ENCODE measurements around the gene SPATA18.
"Not testable (repeated sequence)": the region's sequence is repeated elsewhere in the genome, so short reads cannot be mapped to it uniquely, and the experiment has no call there.

SPATA18 gene

GRCh38 chr4:52054254-52054653 is 3.1 kb downstream of the SPATA18 start:
- no peak for FAIRE-seq

GRCh38 chr4:52057196-52057595 is 6.1 kb downstream of the SPATA18 start:
- FAIRE-seq = no peak

DNA sequence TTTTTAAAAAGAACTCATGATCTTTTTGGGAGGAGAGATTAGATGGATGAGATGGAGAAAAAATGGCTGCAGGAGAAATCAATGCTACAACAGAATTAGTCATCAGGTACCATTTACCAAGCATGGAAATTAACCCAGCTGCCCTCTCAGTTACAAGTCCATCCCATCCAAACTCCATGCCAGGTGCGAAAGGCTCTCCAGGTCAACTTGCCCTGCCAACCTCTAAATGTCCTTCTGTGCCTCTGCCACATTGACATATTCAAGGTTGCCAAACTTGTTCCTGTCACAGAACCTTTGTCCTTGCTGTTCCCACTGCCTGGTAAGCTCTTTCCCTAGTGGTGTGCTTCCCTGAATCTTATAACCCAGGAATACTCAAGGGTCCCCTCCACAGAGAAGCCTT is 7.2 kb downstream of the SPATA18 start:
- no peak for FAIRE-seq

DNA sequence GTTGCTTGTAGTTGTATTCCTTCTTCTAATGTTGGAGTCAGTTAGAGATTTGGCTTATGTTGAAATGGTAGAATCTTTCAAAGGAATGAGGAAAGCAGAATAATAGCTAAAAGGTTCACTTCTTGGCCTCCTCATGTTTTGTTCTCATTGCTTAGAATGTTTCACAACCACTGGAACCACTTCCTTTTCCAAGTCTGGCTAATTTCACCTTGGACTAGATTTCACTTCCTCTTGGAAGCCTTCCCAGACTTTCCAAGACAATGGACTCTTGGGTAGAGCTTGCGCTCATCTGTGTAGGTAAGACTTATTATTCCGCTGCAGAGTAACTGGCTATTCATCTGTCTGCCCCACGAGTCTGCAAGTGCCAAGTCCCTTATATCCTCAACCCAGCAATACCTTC is 8.3 kb downstream of the SPATA18 start:
- no peak for FAIRE-seq

GRCh38 chr4:52069571-52069970 is 18.5 kb downstream of the SPATA18 start:
- FAIRE-seq = no peak

DNA sequence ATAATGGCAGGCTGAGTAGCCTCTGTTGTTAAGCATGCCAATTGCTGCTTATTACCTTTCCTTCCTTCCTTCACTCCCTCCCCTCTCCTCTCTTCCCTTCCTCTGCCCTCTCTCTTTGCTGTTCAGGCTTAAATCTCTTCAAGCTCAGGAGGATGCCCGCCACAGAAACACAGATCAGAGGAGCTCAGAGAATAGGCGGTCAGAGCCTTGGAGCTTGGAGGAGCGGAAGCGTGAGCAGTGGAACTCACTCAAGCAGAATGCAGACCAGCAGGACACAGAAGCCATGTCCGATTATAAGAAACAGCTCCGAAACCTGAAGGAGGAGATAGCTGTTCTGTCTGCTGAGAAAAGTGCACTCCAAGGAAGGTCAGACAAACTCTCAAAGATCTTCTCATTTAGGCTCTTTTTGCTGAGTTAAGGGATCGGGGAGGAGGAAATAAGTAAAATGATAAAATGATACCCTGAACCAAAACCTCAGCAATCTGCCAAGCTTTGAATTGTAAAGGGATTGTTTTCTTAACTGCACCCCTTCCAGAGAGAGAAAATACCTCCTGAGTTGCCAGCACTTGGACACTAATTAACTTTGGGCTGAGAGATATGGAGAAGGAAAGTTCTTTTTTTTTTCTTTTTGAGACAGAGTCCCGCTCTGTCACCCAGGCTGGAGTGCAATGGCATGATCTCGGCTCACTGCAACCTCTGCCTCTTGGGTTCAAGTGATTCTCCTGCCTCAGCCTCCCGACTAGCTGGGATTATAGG is 20.9 kb downstream of the SPATA18 start:
- FAIRE-seq = no peak

DNA sequence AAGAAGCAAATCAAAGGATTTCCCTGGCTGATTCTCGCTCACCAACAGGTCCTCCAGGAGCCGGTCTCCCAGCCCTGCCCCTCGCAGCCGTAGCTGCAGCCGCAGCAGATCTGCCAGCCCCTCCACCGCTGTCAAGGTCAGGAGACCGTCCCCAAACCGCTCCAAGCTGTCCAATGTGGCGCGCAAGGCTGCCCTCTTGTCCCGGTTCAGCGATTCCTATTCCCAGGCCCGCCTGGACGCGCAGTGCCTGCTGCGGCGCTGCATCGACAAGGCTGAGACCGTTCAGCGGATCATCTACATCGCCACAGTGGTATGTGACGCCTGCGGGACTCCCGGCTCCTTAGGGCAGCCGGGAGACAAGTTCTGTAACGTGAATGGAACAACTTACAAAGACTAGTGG is 25.6 kb downstream of the SPATA18 start:
- FAIRE-seq = no peak

GRCh38 chr4:52079659-52080058 is 28.6 kb downstream of the SPATA18 start:
- no peak for FAIRE-seq

DNA sequence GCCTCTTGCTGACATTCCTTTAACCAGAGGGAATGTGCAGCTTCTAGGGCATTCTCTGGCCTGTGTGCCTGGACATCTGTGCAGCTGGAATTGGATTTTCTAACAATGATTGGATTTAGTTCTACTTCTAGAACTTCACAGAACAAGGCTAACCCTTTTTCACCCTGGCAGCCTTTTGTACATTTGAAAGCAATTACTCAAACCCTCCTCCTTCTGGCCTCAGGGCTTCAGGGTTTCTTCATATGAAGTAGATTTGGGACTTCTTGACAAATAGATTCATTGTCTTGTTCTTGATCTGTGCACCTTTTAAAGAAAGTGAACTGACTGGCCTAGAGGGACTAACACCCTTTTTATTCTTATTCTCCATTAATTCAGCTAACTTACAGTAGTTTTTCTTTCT is 30.1 kb downstream of the SPATA18 start:
- FAIRE-seq = no peak

DNA sequence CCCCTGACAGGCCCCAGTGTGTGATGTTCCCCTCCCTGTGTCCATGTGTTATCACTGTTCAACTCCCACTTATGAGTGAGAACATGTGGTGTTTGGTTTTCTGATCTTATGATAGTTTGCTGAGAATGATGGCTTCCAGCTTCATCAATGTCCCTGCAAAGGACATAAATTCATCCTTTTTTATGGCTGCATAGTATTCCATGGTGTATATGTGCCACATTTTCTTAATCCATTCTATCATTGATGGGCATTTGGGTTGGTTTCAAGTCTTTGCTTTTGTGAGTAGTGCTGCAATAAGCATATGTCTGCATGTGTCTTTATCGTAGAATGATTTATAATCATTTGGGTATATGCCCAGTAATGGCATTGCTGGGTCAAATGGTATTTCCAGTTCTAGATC is 35.3 kb downstream of the SPATA18 start:
- not testable (repeated sequence) for FAIRE-seq

- no peak for FAIRE-seq
Observed at GRCh38 chr4:52091801-52092200, 40.7 kb downstream of the SPATA18 start.

DNA sequence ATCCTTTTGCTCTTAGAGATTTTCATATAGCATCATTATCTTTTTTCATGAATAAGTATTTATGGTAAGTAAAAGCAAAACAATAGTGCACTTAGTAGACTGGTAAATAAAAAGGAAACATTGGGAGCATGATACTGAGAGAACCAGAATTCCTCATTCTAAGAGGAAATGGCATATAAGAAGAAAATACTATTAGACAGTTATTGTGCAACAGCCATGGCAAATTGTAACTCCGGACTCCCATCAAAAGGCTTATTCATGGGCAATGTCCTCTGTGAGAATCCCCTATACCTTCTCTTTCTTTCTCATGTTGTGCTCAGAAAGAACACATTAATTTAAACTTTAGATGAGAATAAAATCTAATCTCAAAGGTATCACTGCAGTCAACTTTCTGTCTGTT is 42.4 kb downstream of the SPATA18 start:
- FAIRE-seq = no peak

DNA sequence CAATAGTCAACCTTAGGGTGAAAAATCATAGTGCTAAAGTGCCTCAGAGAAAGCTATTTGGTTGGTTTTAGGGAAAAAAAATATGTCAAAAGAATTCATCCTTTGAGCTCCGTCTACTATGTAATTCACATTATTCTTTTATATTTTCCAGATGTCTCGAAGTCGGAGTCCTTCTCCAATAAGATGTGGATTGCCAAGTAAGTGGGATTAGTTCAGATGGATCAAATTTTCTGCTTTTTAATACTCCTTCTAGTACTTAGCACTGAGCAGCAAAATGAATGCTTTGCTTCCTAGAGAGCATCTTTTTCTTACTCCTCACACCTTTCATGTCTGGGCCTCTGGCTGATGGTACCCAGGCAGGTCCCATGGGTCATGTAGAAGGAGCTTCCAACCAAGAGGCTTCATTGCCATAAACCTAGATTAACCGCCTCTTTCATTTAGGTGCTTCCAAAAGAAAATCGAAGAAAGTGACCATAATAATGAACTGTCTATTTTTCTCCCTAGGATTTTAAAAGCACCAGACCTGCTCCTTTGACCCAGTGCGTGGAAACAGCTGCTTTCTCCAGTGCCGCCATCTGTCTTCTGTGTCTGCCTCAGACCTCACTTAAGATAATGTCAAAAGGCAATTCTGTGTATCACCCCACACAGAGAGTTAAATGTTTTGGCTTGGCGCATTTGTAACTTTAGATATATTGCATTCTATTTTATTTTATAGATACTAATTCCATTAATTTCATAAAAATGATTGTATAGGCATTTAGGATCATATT is 43.5 kb downstream of the SPATA18 start:
- FAIRE-seq = no peak

DNA sequence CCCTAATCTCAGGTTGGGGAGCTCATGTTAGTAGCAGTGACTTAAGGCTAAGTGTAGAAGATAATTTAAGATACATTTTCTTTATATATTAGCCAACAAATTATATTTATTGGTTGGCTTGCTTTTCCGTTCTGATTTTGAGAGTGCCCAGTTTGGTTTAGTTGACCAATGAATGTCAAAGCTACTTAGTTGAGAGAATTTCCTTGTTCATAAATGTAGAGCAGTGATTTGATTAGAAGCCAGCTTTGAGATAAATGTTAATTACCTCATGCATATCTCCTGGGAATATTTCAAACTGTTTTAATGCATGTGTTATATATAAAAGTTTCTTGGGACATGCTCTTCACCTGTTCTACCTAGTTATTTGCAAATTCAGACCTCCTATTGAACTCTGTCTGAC is 44.3 kb downstream of the SPATA18 start:
- no peak for FAIRE-seq

- FAIRE-seq = no peak
Observed at GRCh38 chr4:52096048-52096447, 44.9 kb downstream of the SPATA18 start.

DNA sequence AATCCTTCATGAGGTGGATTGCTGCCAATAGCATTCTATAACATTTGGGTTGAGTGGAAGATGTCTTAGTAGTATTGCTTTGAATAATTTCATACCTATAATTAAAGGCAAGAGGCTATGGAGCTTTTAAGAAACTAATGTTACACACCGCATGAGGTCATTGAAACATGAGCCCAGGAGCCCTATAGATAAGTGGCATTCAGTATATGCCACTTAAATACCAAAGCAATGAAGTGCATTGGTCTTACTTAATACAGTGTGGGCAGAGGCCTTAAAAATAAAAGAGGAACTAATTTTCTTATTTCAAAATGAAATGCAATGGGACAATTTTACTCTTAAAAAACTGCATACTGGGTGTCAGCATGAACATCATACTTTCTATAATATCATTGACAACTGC is 47.5 kb downstream of the SPATA18 start:
- no peak for FAIRE-seq

GRCh38 chr4:52099860-52100461 is 48.9 kb downstream of the SPATA18 start:
- FAIRE-seq = no peak

GRCh38 chr4:52102587-52102986 is 51.5 kb downstream of the SPATA18 start:
- no peak for FAIRE-seq

GRCh38 chr4:52103319-52103718 is 52.2 kb downstream of the SPATA18 start:
- no peak for FAIRE-seq

DNA sequence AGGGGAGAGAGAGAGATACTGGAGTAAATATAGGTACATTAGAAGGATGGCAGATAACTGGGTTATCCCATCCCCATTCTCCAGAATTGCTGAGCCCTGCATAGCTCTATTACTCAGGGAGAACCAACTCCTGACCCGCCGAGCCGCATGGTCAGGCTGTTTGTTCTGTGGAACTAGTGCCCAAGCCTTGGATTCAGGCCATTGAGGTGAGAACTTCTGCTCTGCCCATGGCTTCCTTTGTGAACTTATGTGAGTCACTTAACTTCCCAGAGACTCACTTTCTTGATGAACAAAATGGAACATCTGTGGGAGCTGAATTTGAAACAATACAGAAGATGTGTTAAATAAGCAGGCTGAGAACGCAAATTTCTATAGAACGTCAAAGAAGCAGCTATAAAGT is 54.2 kb downstream of the SPATA18 start:
- no peak for FAIRE-seq

DNA sequence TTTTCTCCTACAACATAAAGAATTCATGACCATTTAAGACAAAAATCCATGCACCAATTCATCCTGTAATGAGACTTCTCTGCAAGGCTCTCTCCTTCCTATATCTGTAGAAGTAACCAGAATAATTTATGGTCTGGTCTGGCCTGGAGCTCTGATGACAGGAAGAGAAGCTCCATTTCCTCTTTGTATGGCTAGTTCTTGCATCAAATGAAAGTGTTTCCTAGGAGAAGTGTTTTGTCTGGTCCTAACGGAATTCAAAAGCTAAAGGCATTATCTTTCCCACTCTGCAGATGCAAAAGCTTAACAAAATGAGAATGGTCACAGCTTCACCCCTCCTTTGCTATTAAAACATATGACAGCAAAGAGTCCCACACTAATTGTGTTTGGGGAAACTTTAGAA is 55.1 kb downstream of the SPATA18 start:
- no peak for FAIRE-seq

GRCh38 chr4:52106660-52107059 is 55.6 kb downstream of the SPATA18 start:
- no peak for FAIRE-seq

DNA sequence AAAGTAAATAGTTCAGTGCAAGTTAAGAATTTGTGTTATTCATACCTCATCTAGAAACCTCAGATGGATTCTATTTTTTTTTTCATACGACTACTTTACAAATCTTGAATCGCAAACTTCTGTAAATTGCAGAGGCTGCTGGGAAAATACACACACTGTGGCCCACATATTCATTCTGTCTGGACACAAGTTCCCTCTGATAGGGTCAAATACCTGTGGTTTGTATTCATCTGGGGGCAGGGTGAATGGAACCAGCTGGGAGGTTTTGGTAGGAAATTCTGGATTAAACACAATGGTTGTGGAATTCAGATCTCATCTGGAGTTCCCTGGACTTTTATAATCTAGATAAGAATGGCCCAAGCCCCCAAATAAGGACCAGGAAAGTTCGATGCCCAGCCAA is 56.2 kb downstream of the SPATA18 start:
- FAIRE-seq = no peak

DNA sequence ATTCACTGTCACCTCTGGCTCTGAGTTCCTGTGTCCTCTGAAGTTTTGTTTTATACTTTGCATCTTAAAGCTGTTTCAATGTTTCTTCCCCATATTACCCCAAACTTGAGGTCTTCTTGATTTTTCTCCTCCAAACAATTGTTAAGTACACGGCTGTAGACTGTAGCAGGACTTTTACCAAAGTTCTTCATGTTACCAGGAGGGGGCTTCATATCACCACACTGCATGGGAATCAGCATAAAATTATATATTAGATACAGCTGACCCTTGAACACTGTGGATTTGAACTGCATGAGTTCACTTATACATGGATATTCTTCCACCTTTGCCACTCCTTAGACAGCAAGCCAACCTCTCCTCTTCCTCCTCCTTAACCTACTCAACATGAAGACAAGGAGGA is 56.6 kb downstream of the SPATA18 start:
- FAIRE-seq = no peak
